ENCODE measurements around the gene CCDC138. TPM values are rescaled to one million over a fixed set of nuclear protein-coding genes. Genes with fewer than 3 reads are reported as not detected.

The CCDC138 gene
- total RNA-seq, 1 donor from 2014 or later: 27.3 TPM

DNA sequence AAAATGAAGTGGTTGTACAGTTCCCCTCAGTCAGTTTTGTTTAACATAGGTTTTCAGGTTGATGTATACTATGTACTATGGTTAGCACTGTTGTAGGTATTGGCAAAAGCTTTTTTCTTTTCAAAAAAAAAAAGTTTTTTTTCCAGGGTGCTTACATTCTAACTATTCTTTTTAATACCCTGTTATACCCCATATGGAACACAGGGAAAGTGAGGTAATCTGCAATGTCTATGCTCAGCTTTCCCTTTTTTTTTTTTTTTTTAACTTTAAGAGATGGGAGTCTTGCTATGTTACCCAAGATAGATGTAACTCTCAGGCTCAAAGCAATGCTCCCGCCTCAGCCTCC, 590 bp upstream of the CCDC138 start:
- TF ChIP-seq, protein P1, sequence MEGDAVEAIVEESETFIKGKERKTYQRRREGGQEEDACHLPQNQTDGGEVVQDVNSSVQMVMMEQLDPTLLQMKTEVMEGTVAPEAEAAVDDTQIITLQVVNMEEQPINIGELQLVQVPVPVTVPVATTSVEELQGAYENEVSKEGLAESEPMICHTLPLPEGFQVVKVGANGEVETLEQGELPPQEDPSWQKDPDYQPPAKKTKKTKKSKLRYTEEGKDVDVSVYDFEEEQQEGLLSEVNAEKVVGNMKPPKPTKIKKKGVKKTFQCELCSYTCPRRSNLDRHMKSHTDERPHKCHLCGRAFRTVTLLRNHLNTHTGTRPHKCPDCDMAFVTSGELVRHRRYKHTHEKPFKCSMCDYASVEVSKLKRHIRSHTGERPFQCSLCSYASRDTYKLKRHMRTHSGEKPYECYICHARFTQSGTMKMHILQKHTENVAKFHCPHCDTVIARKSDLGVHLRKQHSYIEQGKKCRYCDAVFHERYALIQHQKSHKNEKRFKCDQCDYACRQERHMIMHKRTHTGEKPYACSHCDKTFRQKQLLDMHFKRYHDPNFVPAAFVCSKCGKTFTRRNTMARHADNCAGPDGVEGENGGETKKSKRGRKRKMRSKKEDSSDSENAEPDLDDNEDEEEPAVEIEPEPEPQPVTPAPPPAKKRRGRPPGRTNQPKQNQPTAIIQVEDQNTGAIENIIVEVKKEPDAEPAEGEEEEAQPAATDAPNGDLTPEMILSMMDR (IDR thresholded peaks at IDR 0.05; ENCODE audit: unreplicated experiment): no peak
- Mint-ChIP-seq H3K9me3 (ENCODE audit: low read depth) (no peaks in the 10 kb centered on the region), H3K27me3 (no peaks in the 10 kb centered on the region), H3K4me3 (ENCODE audit: low read depth) (peak overlapping the region; percentile 98), H3K4me1 (ENCODE audit: low read depth) (peaks cover 8% of the 10 kb centered on the region), H3K27ac (peak overlapping the region; percentile 99), H3K36me3 (ENCODE audit: insufficient read depth) (peaks cover 8% of the 10 kb centered on the region)
- DNase-seq (ENCODE audit: low spot score, unreplicated experiment): no peak

DNA sequence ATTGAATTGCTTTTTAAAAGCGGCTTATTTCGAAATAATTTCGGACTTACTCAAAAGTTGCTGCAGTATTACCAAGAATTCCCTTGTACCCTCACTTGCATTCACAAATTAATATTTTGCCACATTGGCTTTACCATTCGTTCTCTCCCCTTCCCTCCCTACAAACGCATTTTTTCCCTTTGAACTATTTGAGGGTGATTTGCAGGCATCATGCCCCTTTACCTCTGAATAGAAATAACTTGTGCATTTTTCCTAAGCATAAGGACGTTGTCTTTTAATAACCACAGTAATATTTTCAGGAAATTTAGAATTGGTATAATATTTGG, 608 bp downstream of the CCDC138 start:
- Mint-ChIP-seq H3K27ac (peak overlapping the region; percentile 93), H3K4me1 (ENCODE audit: low read depth) (peaks cover 8% of the 10 kb centered on the region), H3K4me3 (ENCODE audit: low read depth) (peak overlapping the region; percentile 98), H3K36me3 (ENCODE audit: insufficient read depth) (peaks cover 11% of the 10 kb centered on the region), H3K27me3 (no peaks in the 10 kb centered on the region), H3K9me3 (ENCODE audit: low read depth) (no peaks in the 10 kb centered on the region)
- TF ChIP-seq, protein P1 (IDR thresholded peaks at IDR 0.05; ENCODE audit: unreplicated experiment): no peak
- no peak for DNase-seq (ENCODE audit: low spot score, unreplicated experiment)

DNA sequence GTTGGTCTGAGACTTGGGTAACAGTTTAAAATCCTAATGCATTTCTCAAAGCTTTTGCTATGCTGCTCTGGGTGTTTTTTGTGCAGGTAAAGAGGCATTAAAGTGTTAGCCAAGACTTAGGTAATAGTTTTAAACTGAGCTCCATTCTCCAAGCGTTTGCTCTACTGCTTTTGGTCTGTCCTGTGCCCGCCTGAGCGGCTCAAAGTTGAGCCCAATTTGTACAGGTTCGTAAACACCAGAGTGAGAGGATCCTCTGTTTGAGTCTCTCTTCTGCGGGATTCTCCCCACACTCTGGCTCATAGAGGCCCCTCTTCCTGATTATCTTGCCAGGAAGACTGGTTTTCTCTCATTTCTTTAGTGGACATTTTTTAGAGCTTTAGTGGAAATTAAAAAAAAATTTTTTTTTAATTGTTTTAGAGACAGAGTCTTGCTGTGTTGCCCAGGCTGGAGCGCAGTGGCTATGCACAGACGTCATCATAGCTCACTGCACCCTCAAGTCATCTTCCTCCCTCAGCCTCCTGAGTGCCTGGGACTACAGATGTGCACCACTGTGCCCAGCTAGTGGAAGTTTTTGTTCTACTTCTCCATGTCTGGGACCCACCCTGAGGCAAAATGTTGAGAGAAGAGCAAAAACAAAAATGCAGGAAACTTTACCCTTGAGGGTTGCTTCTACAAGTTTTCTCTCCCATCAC, 16.6 kb downstream of the CCDC138 start:
- no peak for DNase-seq (ENCODE audit: low spot score, unreplicated experiment)
- Mint-ChIP-seq H3K27ac (no peak overlapping the region), H3K36me3 (ENCODE audit: insufficient read depth) (peaks cover 45% of the 10 kb centered on the region), H3K9me3 (ENCODE audit: low read depth) (peaks cover 7% of the 10 kb centered on the region), H3K4me1 (ENCODE audit: low read depth) (no peaks in the 10 kb centered on the region), H3K27me3 (no peaks in the 10 kb centered on the region), H3K4me3 (ENCODE audit: low read depth) (no peak overlapping the region)
- TF ChIP-seq, protein P1 (IDR thresholded peaks at IDR 0.05; ENCODE audit: unreplicated experiment): no peak

DNA sequence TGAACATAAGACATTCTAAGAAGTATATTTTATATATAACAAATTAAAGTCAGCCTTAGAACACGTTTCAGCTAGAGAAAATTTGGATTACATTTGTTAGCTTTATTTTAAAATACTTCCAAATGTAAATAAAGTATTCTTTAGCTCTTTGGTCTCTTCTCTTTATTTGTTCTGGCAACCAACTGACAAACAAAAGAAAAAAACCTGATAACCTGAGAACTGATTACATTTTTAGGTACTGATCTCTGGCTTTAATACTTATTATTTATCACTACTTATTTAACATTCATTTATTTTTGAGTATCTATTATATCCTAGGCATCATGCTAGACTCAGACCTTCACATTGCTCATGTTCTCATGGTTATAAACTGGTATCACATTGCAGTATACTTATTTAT, 18.5 kb downstream of the CCDC138 start:
- peaks cover 50% of the 10 kb centered on the region for H3K36me3 Mint-ChIP-seq (ENCODE audit: insufficient read depth)
- TF ChIP-seq, protein P1 (IDR thresholded peaks at IDR 0.05; ENCODE audit: unreplicated experiment): no peak

DNA sequence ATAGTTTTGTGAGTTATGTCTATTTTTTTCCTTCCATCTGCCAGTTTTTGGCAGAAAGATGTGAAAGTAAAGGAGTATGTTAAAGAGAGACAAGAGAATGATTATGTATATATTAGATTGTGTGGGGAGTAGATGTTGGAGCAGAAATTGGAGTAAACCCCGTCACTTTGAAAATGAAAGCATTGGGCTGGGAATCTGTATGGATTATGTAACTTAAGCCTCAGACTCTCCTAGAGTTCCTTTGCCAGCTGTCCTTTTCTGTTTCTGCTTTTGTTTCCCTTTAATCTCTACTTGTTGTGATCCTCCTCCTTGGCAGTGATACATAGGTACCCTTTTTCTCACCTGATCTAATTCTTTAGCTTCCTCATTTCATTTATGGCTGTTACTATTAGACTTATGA, 19.2 kb downstream of the CCDC138 start:
- Mint-ChIP-seq H3K4me3 (ENCODE audit: low read depth) (no peak overlapping the region), H3K9me3 (ENCODE audit: low read depth) (peaks cover 30% of the 10 kb centered on the region), H3K27ac (no peak overlapping the region), H3K36me3 (ENCODE audit: insufficient read depth) (peaks cover 54% of the 10 kb centered on the region), H3K27me3 (no peaks in the 10 kb centered on the region), H3K4me1 (ENCODE audit: low read depth) (no peaks in the 10 kb centered on the region)
- TF ChIP-seq, protein P1 (IDR thresholded peaks at IDR 0.05; ENCODE audit: unreplicated experiment): no peak
- no peak for DNase-seq (ENCODE audit: low spot score, unreplicated experiment)

More for the DNA sequence above, 18.5 kb downstream of the CCDC138 start:
- peaks cover 23% of the 10 kb centered on the region for H3K9me3 Mint-ChIP-seq (ENCODE audit: low read depth)
- no peaks in the 10 kb centered on the region for H3K4me1 Mint-ChIP-seq (ENCODE audit: low read depth)
- DNase-seq (ENCODE audit: low spot score, unreplicated experiment): no peak
- H3K27me3 Mint-ChIP-seq: no peaks in the 10 kb centered on the region
- no peak overlapping the region for H3K4me3 Mint-ChIP-seq (ENCODE audit: low read depth)
- no peak overlapping the region for H3K27ac Mint-ChIP-seq
